Mammary microvascular endothelial cell (primary cell): ENCODE data around the gene SPAAR. TPM values are rescaled to one million over a fixed set of nuclear protein-coding genes. Genes with fewer than 3 reads are reported as not detected.

Experiments used
- total RNA-seq: library from RNA; depleted of rRNA; stranded (reverse); fragments of >200 nt; gene quantifications from 2 replicates; pipeline ENCODE4 v1.2.3, GENCODE V29; 2015

Gene SPAAR, protein sequence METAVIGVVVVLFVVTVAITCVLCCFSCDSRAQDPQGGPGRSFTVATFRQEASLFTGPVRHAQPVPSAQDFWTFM
- 26.6 and 26.8 TPM in 2 replicates for total RNA-seq

DNA sequence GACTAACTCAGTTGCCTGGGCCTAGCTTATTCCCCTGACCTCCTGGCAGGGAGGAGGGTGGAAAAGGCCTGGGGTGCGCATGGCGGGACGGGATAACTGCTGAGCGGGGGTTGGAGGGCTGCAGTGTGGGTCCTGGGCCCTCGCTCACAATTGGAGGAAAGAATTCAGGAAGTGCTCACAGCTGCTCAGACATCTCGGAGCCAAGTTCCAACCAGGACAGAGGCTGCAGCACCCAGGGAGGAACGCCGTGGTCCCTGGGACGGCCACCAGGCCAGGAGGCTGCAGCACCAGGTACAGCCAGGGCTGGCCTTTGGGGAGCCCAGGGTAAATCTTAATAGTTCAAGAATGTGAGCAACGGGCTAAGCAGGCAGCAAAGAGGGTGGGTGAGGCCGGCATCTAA is at the start of gene SPAAR:
Gene SPAAR (plus strand): TSS at position 217 of the 400 bp plus-strand sequence. CDS start 974 bp downstream, outside the sequence.

DNA sequence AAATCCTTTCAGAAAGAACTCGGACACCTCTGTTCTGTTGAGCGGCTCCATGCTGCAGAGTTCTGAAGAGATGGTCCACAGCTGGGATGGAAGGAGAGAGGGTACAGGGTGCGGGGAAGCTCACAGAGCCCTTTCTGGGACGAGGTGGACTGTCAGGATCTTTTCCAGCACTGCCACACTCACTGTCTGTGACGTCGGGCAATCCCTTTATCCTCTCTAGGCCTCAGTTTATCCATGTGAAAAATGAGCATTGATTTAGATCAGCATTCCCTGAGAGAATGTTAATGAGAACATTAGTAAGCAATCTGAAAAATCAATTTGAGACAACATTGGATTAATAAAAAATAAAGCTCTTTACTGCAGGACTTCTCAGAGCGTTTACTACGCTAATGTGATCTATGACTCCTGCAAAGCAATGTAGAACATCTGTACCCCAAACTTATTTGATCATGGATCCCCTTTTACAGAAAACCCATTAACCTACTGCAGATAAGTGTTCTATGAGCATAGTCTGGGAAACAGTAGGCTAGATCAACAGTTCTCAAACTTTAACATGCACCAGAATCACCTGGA is 38.9 kb upstream of the SPAAR start, which contains the start of gene OR13J1:
Gene OR13J1 (minus strand): TSS at position 51 of the 573 bp plus-strand sequence. CDS start 0 bp downstream, at position 51.

DNA sequence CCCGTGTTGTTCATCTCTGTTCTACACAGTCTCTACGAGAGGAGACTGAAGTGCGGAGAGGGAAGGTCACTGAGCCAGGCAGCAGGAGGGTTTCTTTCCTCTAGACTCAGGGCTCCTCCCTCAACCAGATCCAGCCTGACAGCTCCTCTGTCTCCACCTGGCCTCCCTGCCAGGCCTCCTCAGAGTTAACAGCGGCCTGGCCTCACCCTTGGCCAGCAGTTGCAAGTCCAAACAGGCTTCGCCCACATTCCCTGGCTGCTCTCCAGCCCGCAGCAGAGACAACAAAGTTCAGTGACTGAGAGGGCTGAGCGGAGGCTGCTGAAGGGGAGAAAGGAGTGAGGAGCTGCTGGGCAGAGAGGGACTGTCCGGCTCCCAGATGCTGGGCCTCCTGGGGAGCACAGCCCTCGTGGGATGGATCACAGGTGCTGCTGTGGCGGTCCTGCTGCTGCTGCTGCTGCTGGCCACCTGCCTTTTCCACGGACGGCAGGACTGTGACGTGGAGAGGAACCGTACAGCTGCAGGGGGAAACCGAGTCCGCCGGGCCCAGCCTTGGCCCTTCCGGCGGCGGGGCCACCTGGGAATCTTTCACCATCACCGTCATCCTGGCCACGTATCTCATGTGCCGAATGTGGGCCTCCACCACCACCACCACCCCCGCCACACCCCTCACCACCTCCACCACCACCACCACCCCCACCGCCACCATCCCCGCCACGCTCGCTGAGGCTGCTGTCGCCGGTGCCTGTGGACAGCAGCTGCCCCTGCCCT is 3.2 kb upstream of the SPAAR start, which contains the start of gene HRCT1:
Gene HRCT1 (plus strand): TSS at position 291 of the 768 bp plus-strand sequence. CDS start 86 bp downstream, at position 377.

DNA sequence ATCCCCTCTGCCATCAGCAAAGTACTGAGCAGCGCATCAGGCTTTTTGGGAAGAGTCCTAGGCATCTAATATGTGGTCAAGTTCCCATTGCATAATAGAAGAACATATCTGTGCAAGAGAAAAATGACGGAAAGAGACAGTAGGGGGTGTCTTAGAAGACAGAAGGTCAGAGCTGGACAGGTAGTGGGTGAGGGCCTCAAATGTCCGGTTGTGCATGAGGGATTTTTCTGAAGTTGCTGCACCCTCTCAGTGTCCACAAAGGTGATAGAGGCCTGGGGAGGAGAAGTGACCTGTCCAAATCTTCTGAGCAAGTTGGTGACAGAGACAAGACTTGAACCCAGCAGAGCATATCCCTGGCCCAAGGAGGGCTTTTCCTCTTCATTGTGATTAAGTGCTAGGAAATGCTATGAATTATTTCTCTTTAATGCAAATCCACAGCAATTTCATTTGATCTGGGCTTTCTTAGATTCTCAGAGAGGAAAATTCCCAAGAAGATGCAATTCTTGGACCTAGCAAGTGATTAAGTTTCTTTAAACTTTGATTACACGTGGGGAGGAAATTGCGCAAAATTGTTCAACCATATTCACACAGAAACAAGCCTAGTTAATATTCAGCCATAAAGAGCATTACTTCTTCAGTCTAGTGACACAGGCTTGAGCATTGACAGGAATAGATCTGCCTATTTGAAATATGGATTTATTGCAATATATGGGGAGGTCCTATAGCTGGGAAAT is 49.0 kb downstream of the SPAAR start, which contains the start of gene OR2S2:
Gene OR2S2 (minus strand): TSS at position 51 of the 734 bp plus-strand sequence. CDS start 56 bp downstream, outside the sequence.

Other genes starting within 250 kb of the SPAAR start
- gene ARHGEF39, start 244.3 kb upstream of the SPAAR start, total RNA-seq = 3.1 and 3.5 TPM in 2 replicates
- not detected in 2 replicates for gene CA9, start 235.6 kb upstream of the SPAAR start, total RNA-seq
- gene TPM2, start 219.6 kb upstream of the SPAAR start, total RNA-seq = 6.3 and 13.4 TPM in 2 replicates
- gene TLN1, start 177.3 kb upstream of the SPAAR start, total RNA-seq = 266 and 304 TPM in 2 replicates
- gene CREB3, start 176.8 kb upstream of the SPAAR start, total RNA-seq = 74.7 and 85.8 TPM in 2 replicates
- 26.6 and 29.1 TPM in 2 replicates for gene GBA2, start 160.3 kb upstream of the SPAAR start, total RNA-seq
- 11.1 and 12.1 TPM in 2 replicates for gene RGP1, start 160.2 kb upstream of the SPAAR start, total RNA-seq
- 1.0 and 3.6 TPM in 2 replicates for gene MSMP, start 155.2 kb upstream of the SPAAR start, total RNA-seq
- gene NPR2, start 117.9 kb upstream of the SPAAR start, total RNA-seq = 5.1 and 7.9 TPM in 2 replicates
- 0.20 TPM in 1 of 2 replicates, not detected in the other for gene SPAG8, start 97.2 kb upstream of the SPAAR start, total RNA-seq
- gene HINT2, start 94.4 kb upstream of the SPAAR start, total RNA-seq = 17.2 and 20.4 TPM in 2 replicates
- gene FAM221B, start 80.8 kb upstream of the SPAAR start, total RNA-seq = not detected in 2 replicates
- gene TMEM8B, start 80.3 kb upstream of the SPAAR start, total RNA-seq = 0.27 and 0.79 TPM in 2 replicates
- not detected in 2 replicates for gene OR13J1, start 39.1 kb upstream of the SPAAR start, total RNA-seq
- 0.69 and 2.0 TPM in 2 replicates for gene HRCT1, start 3.3 kb upstream of the SPAAR start, total RNA-seq
- not detected in 2 replicates for gene OR2S2, start 48.7 kb downstream of the SPAAR start, total RNA-seq
- 9.1 and 10.6 TPM in 2 replicates for gene RECK, start 127.4 kb downstream of the SPAAR start, total RNA-seq
- gene GLIPR2, start 227.2 kb downstream of the SPAAR start, total RNA-seq = 26.0 and 29.0 TPM in 2 replicates